ENCODE results near the gene KRT86.
"Not testable (repeated sequence)": the region's sequence is repeated elsewhere in the genome, so short reads cannot be mapped to it uniquely, and the experiment has no call there.

Gene KRT86

DNA sequence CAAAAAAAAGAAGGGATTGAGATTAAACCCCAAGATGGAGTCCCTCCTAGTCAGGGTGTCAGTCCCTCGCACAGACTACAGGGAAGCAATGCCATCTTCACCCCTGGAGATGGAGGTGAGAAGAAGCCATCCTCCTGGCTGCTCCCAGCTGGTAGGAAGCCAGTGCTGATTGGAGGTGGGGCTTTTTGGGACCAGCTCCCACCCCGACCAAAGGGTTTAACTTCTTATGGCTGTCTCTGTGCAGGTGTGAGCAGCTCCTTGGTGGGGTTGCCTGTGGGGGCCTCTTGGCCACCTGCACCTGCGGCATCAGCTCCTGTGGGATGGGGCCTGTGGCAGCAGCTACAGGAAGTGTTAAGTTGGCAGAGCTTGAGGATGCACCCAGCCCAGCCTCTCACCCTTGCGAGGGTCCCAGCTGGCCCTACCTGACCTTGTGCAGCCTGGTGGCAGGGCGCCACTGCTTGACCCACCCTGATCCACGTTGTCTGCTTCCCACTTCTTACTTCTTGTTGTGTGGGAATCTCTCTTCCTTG, 3.8 kb upstream of the KRT86 start:
- DNase-seq: no peak

DNA sequence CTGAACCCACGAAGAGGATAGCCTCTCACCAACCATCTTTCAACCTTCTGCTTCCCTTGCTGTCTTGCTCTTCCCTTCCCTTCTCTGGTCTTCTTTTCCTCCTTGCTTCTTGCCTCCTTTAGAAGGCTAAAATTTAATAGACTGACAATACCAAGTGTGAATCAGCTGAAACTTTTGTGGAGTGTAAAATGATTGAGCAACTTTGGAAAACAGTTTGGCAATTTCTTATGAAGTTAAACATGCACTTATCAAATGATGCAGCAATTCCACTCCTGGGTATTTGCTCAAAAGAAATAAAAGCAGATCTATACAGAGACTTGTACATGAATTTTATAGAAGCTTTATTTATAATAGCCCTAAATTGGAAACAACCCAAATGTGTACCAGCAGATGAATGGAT, 3.3 kb upstream of the KRT86 start:
- DNase-seq: no peak

DNA sequence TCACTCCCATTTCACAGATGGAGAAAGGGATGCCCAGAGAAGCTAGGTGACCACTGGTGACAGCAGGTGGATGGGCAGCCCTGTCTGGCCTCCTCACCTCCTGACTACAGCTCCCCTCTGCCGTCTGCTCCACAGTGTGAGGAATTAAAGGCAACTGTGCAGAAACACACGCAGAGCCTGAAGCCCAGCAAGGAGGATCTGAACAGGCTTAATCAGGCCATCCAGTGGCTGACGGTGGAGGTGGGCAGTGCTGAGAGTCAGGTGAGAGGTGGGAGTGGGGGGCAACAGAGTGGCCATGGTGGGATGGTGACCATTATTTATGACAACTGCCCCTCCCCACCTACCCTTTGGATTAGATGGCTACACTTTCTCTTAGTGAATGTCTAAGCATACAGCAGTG, 1.2 kb downstream of the KRT86 start:
- no peak for DNase-seq

DNA sequence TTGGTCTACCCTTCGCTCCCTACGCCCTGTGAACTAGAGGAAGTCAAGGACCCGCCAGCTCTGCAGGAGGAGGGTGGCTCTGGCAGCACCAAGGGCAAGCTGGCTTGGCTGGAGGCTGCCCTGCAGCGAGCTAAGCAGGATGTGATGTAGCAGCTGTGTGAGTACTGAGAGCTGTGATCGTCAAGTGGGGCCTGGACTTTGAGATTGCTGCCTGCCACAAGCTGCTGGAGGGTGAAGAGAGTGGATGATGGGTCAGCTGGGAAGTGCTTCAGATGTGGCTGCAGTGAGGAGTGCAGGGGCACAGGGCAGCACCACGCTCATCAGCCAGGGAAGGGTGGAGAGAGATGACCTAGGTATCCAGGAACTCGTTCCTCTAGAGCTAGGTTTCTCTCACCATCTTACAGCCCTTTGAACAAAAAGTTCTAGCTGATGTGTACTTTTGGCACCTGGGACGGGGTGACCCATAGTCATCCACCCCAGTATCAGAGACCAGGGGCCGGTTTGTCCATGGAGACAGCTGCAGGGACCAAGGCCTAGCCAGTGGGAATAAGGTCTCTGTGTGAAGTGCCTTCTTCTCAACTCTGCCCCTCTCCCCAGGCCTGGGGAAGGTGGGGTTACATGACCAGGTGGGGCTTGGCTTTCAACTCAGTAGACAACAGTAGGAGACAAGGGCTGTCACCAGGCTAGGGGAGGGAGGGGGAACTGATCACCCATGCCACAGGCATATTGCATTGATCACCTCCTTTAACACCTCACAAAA, 3.2 kb downstream of the KRT86 start:
- no peak for DNase-seq

DNA sequence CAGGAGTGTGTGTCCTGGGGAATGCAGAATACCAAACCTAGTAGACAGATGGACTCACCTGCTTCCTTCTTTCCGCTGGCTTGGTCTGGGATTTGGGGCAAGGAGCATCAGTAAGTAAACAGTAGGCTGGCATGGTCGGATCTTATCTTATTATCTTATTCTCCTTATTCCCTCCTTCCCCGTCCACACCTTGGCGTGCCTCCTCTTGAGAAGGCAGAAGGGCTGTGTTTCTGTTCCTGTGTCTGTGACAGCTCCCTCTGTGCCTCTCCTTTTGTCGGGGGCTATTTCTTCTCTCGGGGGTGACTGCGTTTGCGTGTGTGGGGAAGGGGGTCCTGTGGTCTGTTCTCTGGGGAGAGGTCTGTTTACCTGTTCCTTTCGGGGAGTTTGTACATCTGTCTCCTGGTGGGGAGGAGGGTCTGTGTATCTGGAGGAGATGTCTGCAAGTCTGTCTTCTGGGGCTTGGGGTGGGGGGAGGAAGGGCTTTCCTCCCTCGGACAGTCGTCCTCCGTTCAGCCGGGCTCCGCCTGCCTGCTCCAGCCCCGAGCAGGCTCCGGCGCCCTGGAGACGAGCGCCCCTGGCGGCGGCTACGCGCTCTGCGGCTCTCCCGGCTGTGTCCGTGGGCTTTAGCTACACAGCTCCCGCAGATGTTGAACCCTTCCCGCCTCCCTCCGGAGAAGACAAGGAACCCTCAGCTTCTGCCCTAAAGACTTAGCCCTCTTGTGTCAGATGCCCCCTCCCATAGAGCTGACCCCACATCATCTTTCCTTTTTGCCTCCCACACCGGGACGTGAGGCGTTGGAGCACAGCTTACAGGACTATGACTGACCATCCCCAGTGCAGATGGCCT, 4.4 kb downstream of the KRT86 start:
- DNase-seq: peak; percentile 79

DNA sequence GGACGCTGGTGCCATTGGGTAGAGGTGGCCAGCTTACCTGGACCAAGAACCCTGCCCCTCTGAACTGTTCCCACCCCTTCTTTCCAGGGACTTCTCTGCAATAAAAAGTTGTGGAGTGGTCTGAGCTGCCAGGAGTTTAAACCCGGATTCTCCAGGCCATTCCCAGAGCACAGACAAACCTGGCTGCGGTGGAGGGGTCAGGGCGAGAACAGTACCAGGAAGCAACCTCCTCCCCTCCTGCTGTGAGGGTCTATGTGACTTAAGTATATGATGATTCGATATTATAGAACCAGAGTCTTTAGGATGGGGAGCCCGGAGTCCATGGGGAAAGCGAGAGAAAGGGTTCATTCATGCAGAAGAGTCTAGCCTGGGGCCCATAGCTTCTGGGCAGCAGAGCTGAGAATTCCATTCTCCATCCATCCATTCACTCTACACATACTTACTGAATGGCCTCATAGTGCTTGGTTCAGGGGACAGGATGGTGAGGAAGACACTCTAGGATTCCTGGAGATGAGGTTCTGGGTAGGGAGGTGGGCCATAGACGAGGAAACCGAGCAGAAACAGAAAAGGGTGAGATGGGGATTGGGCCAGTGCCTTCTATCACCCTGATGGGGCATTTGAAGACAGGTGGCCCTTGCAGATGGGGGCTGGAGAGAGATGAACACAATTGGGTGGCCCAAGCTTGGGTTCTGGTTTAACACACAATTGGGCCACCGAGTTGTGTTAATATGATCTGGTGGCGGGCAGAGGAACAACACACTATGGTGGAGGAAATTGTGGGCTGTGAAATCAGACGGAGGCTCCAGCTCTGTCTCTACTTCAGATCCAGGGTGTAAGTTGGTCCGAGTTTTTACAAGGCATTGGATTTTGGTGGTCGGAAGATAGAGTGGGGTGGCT, 5.2 kb downstream of the KRT86 start:
- no peak for DNase-seq

DNA sequence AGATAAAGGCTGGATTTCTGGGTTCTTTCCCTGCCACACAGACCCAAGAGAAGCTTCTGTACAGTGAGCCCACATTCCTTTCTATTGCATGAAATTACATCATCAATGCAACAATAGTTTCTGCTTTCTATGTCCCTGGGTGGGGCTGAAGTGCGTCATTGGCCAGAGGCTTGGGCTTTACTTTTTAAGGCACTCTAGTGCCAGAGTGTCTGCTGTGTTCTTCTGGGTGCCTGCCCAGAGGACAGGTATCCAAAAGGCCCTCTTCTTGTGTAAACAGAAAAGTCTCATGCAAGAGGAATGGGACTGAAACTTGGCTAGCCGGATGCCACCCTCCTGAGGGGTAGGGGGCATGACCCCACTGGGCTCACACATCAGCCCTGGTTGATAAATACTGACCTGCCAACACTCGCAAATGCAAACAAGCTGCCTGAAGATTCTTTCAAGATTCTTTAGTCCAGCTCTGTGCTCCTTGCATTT, 5.9 kb downstream of the KRT86 start:
- DNase-seq: no peak

DNA sequence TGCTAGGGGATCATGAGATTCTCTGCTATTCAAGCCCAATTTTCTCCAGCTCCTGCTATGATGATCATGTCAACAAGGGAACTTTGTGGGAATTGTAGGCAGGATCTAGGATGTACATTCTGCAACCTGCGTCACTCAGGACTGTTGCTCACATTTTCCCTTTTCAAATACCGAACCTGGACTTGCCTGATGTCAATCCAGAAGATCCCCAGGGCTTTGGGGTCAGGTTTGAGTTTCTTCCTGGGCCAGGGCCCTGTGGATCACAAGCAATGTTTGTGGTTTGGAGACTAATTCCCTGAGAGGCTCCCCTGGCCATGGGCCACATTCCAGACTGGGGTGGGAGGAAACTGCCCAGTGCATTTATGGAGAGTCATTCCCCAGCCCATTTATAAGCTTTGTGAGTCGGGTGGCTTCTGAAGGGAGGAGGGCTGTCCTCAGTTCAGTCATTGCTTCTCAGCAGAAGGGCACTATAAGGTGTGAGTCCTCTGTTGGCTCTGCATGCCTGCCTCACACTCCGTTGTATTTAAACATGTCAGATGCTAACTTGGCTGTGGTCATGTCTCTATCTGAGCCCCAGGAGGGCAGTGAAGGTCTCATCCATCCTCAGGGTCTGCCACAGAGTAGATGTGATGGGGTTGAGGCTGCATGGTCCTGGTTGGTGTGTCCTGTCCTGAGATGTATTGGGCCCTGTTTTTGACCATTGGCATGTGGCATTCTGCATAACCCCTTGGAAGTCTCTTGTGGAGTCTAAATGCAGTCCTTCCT, 6.5 kb downstream of the KRT86 start:
- no peak for DNase-seq

DNA sequence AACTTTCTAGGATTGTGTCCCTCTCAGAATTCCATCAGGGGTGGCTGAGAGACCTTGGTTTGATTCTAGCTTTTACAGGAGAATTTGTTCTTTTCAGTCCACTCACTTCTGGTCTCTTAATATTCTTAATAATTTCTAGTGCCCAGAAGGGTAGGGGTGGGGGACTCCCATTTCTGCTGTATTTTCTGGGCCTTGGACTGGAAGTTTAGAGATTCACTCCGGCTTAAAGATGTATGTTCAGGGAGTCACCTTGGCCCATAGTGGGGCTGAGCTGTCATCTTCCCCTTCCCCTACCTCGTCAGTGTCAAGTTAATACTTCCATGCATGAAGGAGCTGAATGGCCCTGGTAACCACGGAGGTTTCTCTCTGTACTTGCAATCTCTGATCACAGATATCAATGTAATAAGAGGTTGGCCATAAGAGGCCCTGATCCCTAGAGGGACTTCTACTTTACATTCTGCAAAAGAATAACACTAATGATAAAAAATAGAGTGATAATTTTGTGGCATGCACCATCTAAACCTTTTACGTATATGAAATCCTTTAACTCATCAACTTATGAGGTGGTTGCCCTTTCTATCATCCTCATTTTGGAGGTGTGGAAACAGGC, 10.2 kb downstream of the KRT86 start:
- no peak for DNase-seq

DNA sequence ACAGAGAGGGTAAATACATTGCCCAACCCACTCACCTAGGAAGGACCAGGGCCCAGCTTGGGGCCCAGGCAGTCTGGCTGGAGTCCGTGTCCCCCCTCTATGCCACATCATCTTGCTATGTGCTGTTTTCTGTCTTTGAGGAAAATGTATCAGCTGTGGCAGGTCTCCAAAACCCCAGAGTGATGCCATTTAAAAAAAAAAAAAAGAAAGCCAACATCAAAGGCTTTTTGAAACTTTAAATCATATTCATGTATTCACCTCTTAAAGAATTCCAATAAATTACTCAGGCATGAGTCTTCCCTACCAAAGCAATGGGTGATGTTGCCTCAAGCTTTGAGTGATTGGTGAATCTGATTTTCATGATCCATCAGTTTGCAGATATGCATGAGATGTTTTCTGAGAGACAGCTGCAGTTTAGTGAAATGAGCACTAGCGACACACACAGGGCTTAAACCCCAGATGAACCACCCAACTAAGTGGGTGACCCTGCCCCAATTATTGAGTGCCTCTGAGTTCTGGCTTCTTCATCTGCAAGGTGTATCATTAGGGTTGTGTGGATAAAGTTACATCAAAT, 10.8 kb downstream of the KRT86 start:
- DNase-seq: no peak

DNA sequence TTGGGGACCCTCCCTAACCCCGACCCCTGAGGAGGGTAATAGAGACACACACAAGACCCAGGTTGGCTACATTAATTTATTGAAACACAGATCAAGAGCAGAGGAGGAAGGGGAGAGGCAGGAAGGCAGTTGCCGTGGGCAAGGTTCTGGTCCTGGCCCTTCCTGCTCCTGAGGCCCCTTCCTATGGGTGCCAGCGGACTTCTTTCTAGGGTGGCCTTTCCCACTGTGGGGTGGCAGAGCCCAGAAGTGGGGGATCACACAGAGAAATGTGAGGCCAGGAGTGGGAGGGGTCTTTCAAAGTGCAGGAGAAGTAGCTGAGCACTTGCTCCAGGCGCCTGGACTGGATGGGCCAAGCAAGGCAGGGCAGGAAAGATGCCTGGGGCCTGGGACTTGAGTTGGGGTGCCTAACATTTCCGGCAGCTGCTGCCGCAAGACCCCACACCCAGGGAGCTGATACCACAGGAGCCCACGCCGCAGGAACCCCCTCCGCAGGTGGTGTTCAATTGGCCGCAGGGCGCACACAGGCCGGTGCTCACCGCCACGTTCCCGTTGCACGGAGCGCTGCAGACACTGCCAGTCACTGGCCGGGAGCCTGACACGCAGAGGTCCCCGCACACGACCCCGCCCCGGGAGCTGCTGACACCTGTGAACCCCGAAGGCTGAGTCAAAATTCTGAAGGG, 11.5 kb downstream of the KRT86 start:
- no peak for DNase-seq

DNA sequence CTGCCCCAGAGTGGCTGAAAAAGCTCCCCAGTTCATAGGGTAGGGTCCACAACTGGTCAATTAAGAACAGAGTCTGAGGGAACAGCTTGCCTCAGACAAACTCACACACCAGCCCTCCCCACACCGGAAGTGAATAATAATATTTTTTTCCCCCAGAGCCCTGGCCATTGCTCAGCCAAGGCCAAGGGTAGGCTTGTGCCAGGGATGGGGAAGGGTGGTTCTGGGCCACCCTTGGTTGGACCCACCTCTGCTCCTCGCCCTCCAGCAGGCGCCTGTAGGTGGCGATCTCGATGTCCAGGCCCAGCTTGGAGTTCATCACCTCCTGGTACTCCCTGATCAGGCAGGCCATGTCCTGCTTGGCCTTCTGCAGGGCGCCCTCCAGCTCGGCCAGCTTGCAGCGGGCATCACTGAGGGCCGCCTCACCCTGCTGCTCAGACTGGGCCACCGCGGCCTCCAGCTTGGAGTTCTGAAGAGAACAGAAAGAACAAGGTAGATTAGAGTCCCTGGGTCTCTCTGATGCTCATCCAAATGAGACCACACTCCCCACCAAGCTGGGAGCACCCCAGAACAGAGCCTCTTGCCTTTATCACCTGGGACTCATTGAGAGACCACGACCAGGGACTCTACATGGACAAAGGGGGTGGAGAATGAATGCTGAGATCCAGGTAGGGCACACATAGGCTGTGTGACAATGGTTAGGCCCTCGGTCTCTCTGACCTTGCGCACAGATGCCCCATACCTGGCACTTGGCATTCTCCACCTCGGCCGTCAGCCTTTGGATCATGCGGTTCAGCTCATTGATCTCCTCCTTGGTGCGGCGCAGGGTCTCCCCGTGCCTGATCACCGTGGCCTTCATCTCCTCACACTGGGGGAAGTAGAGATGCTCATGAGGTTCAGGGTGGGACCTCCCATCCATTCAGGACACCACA, 12.7 kb downstream of the KRT86 start:
- DNase-seq: not testable (repeated sequence)

DNA sequence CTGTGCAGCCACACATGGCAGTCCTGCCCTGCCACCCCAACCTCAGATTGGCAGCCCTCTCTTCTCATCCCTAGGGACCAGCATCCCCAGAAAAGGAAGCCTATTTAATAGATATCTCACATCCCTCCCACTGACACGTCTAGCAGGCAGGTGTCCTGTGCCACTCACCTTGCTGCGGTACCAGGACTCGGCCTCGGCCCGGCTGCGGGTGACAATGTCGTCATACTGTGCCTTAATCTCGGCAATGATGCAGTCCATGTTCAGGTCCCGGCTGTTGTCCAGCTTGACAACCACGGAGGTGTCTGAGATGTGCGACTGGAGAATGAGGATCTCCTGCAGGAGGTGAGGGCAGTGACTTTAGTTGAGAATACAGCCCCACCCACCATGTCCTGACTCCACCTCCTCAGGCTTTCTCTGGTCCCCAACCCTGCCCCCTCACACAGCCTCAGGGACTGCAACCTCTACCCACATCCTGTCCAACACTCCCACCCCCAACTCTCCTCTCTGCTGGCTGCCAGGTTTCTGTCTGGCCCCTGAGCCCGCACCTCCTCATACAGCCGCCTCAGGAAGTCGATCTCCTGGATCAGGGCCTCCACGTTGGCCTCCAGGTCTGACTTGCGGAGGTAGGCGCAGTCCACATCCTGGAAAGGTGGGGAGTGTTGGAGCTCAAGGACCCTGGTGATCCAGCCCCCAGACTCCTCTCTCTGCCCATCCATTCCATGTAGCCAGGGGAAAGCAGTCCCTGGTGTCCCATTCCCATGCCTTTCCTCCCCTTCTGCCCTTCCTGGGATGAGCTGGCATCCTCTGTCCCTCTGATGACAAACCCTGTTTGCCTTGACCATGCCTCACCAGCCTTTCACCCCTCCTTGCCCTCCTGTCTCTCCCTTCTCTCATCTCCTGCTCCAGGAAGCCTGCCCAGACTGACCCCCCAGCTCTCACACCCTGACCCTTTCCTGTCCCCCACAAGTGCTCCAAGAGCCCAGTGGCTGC, 13.7 kb downstream of the KRT86 start:
- not testable (repeated sequence) for DNase-seq

DNA sequence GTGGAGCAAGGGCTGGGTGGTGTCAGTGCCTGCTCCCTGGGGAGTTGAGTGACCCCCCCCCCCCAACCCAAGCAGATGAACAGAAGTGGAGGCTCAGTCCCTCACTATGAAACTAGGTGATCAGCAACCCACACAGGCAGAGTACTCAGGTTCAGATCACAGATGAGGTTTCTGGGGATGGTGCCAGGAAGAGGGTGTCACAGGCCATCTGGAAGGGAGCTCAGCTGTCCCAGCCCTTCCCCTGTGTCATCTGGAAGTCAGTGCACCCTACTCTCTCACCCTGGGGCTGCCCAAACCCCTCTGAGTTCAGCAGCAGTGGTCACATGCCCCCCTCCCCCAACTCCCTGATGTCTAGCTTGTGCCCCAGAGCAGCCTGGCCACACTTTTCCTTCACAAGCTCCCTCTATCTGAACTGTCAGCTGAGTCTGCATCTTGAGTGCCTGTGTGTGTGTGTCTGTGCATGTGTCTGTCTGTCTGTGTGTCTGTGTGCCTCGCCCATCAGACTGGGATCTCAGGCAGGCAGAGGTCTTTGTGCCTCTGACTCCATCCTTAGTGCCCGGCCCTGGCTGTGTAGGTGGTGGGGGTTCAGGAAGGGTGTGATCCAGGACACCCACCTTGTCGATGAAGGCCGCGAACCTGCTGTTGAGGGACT, 16.2 kb downstream of the KRT86 start:
- DNase-seq: not testable (repeated sequence)

DNA sequence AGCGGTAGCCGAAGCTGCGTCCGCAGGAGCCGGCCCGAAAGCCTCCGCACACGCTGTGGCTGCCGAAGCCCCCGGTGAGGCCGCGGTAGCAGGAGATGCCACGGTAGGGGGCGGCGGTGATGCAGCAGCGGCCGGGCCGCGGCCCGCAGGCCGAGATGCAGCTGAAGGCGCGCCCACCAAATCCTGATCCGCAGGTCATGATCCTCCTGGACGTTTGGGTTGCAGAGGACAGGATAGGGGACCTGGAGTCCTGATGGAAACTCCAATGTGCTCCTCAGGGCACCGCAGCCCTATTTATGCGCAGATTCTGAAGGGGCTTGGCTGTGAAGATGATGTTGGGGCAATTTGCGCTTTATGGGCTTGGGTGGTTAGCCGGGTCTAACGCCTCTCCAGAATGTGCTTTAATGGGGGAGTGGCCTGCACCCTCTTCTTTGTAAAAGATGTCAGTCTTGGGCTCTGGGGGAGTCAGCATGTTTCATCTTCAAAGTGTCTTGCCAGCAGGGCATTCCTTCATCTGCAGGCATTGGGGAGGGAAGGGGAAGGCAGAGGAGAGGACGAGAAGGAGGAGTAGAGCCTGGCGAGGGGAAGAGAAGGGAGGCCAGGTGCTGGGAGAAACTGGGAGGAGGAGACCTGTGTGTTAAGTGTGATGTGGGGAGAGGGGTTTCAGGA, 17.0 kb downstream of the KRT86 start, which contains the start of gene KRT81:
KRT81 (minus strand) TSS at position 268 of the 669 bp plus-strand sequence; CDS start at position 199, 69 bp downstream.
- no peak for DNase-seq

DNA sequence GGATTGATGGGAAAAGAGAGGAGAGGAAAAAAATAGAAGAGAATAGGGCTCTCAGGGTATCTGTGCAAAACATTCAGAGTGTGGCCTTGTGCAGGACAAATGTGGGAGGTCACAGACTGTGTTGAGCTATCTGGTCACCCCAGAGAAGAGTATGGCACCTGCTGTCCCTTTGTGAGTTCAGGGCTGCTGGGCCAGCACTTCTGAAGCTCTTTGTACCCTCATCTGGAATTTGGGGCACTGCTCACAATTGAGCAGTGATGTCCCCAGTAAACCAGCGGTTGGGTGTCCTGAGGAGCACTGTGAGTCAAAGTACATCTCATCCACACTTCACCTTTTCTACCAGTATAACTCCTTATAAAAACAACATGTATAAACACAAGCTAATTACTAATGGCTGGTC, 19.5 kb downstream of the KRT86 start:
- DNase-seq: no peak

DNA sequence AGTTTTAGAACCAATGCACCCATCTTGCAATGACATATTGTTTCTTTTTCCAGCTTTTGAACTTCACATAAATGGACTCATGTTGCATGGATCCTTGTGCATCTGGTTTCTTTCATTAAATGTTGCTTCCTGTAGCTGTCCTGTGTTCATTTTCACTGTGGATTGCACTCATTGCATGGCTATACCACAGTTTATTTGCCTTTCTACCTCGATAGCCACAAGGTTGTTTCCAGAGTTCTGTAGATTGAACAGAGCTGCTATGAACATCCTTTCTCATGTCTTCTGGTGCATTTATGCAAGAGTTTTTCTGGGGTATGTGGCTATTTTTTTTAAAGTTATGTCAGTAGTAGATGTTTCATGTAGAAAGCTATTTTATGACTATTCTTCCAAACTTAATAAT, 20.4 kb downstream of the KRT86 start:
- no peak for DNase-seq

Data from activated CD4-positive, alpha-beta T cell treated with anti-CD3 and anti-CD28 coated beads, Interleukin-2, amount 50 U/mL, for 16 hours (primary cell).